ENCODE data around the gene TRIM49B.
"Not testable (repeated sequence)": the region's sequence is repeated elsewhere in the genome, so short reads cannot be mapped to it uniquely, and the experiment has no call there.

Gene TRIM49B, protein sequence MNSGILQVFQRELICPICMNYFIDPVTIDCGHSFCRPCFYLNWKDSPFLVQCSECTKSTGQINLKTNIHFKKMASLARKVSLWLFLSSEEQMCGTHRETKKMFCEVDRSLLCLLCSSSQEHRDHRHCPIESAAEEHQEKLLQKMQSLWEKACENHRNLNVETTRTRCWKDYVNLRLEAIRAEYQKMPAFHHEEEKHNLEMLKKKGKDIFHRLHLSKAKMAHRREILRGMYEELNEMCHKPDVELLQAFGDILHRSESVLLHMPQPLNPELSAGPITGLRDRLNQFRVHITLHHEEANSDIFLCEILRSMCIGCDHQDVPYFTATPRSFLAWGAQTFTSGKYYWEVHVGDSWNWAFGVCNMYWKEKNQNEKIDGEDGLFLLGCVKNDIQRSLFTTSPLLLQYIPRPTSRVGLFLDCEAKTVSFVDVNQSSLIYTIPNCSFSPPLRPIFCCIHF

DNA sequence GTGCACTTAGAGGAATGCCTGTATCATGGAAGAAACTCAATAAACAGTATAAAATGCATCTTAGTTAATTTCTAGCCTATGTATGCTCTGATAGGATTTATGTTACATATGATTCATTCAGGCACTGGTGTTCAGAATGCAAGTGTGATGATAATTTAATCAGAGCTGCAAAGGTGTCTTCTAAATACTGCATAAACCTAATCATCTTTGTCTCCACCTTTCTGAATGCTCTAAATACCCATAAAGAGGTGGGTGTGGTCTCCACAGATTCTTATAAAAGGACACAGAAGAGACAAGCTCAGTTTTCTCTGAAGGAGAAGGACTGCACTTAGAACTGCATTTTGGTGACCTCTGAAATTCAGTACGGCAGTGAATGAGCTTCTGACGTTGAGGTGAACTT, at the start of gene TRIM49B:
Gene TRIM49B, plus strand, starts transcription at position 301 of the 400 bp plus-strand sequence. CDS start 2,777 bp downstream, outside the sequence.
- not testable (repeated sequence) for DNase-seq

DNA sequence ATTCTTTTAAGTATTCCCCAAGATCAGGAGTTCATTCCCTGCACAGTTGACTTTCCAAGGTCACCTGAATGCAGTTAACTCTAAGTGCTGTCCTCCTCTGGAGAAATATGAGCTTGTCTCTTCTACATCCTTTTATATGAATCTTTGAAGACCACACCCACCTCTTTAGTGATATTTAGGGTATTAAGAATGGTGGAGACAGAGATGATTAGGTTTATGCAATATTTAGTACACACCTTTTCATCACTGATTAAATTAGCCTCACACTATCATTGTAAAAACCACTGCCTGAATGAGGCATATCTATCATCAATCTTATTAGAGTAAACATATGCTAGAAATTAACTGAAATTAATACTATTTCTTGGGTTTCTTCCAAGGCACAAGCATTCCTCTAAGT, 44.8 kb upstream of the TRIM49B start, which contains the start of gene TRIM51G:
Gene TRIM51G, minus strand, starts transcription at position 101 of the 400 bp plus-strand sequence. CDS start 2,190 bp downstream, outside the sequence.
- DNase-seq = not testable (repeated sequence)

DNA sequence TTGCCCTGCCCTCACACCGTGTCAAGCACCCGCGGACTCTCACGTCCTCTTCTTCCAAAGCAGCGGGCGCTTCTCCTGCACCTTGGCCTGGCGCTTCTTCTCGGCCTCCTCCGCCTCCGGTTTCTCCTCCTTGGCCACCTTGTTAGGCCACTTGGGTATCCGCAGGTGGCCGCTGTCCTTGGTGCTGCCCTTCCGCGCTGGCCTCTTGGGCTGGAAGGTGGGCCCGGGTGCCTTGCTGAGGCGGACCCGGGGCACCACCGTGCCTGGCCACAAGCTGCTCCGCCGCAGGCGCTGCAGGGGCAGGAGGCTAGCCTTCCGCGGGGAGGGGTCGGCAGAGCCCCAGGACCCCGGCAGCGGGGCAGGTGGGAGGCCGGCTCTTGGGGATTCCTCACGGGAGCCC, 19.6 kb downstream of the TRIM49B start:
- not testable (repeated sequence) for DNase-seq

DNA sequence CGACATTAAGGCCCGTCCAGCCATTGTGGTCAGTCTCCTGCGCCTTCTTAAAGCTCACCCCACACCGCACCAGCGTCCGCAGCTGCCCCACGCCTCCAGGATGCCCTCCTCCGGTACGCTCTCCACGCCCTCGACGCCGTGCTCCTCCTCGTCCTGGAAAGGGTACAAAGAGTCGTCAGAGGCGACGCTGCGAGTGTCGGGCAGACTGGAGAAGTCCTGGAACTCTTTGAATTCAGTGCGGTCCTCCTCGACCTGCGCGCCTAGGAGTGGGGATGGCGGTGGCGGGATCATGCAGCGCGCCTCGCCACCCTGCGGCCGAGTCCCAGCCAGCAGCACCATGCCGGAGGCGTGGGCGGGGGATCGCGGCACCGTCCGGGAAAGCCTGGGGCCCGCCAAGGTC, 21.2 kb downstream of the TRIM49B start:
- DNase-seq = not testable (repeated sequence)

DNA sequence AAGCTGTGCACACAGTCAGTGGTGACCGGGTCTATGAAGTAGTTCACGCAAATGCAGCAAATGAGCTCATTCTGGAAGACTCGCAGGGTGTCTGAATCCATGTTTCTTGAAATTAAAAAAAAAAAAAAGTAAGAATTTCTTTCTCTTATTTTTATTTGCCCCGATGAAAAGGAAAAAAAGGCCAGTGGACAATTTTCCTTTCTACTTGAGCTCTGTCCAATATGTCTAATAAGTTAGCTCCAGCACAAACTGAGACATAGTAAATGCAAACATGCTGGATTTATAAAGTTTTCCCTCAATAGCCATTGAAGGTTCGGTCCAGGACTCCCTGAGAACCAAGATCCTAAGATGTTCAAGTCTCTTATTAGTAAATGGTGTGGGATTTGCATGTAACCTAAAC, 30.4 kb downstream of the TRIM49B start, which contains the start of gene TRIM64C:
Gene TRIM64C, minus strand, starts transcription at position 101 of the 400 bp plus-strand sequence. Its CDS starts 0 bp downstream, at position 101.
- DNase-seq = not testable (repeated sequence)

DNA sequence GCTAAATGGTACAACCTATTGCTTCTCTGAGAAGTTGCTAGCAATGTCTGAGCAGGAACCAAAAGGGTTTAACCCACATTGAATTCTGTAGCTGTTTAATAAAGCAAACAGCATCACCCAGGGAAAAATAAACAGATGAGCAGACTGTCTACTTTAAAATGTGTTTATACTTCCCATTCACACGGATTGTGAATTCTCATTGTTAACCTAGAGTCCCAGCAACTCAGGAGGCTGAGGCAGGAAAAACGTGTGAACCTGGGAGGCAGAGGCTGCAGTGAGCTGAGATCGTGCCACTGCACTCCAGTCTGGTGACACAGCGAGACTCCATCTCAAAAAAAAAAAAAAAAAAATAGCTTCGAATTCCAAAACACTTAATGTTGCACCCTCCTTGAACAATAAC, 41.3 kb downstream of the TRIM49B start:
- not testable (repeated sequence) for DNase-seq

All from NCI-H1417 (cell line).